Ishikawa (cell line): Measurements from ENCODE around the gene RASSF5.

Experiments
- CREB1 ChIP-seq: IDR thresholded peaks from 2 replicates; pipeline ENCODE4 v1.6.1; 2012; ENCODE audit warnings: low read depth
- EP300 ChIP-seq: IDR thresholded peaks from 2 replicates; pipeline ENCODE4 v1.6.1; 2012; ENCODE audit warnings: borderline replicate concordance
- FOXM1 ChIP-seq: IDR thresholded peaks from 2 replicates; pipeline ENCODE4 v1.6.1; 2012; ENCODE audit warnings: low read depth, borderline replicate concordance
- TAF1 ChIP-seq: IDR thresholded peaks from 2 replicates; pipeline ENCODE4 v1.6.1; 2012; ENCODE audit warnings: low read depth, mild to moderate bottlenecking
- TEAD4 ChIP-seq: IDR thresholded peaks from 2 replicates; pipeline ENCODE4 v1.6.1; 2012
- TF ChIP-seq, protein P1 (sequence below): IDR thresholded peaks from 2 replicates; pipeline ENCODE4 v1.6.1; 2012
- TF ChIP-seq, protein P2 (sequence below): IDR thresholded peaks from 2 replicates; pipeline ENCODE4 v1.6.1; 2012; ENCODE audit warnings: low read depth, mild to moderate bottlenecking

DNA sequence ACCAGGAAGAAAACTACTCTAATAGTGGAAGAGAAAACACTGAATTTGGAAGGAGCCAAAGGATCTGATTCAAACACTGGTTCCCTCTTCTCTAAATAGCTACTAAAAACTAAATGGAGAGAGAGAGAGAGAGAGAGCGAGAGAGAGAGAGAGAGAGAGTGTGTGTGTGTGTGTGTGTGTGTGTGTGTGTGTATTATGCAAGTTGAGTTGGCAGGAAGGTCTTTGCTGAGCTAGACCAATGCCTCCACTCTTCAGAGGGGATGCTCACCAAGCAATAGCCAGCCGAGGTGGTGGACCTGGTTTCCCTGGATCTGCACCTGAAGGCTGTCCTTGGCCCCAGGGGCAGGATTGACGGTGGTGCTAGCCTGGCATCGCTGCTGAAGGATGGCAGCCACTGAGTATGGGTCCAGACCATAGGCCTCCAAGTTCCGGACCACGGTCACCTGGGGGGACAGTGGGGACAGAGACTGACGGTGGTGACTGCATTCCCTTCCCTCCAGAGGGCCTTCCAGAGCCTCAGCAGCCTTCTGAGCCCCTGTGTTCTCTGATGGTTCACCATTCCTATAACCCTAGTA lies 86.1 kb downstream of the RASSF5 start:
- TF ChIP-seq CREB1: no peak
- TF ChIP-seq, protein P1, sequence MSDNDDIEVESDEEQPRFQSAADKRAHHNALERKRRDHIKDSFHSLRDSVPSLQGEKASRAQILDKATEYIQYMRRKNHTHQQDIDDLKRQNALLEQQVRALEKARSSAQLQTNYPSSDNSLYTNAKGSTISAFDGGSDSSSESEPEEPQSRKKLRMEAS: no peak
- no peak for TF ChIP-seq EP300
- no peak for TF ChIP-seq FOXM1
- no peak for TF ChIP-seq TEAD4
- TF ChIP-seq, protein P2, sequence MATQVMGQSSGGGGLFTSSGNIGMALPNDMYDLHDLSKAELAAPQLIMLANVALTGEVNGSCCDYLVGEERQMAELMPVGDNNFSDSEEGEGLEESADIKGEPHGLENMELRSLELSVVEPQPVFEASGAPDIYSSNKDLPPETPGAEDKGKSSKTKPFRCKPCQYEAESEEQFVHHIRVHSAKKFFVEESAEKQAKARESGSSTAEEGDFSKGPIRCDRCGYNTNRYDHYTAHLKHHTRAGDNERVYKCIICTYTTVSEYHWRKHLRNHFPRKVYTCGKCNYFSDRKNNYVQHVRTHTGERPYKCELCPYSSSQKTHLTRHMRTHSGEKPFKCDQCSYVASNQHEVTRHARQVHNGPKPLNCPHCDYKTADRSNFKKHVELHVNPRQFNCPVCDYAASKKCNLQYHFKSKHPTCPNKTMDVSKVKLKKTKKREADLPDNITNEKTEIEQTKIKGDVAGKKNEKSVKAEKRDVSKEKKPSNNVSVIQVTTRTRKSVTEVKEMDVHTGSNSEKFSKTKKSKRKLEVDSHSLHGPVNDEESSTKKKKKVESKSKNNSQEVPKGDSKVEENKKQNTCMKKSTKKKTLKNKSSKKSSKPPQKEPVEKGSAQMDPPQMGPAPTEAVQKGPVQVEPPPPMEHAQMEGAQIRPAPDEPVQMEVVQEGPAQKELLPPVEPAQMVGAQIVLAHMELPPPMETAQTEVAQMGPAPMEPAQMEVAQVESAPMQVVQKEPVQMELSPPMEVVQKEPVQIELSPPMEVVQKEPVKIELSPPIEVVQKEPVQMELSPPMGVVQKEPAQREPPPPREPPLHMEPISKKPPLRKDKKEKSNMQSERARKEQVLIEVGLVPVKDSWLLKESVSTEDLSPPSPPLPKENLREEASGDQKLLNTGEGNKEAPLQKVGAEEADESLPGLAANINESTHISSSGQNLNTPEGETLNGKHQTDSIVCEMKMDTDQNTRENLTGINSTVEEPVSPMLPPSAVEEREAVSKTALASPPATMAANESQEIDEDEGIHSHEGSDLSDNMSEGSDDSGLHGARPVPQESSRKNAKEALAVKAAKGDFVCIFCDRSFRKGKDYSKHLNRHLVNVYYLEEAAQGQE: no peak
- no peak for TF ChIP-seq TAF1
